HepG2 (cell line): ENCODE data around the gene RGS19. TPM values are rescaled to one million over a fixed set of nuclear protein-coding genes. Genes with fewer than 3 reads are reported as not detected.

Experiments used
- JUNB ChIP-seq: sonication (generic); formaldehyde crosslinking; IDR thresholded peaks from 2 replicates; pipeline ENCODE4 v1.8.0; 2022; ENCODE audit warnings: missing genetic modification reagents, mild to moderate bottlenecking, borderline replicate concordance
- POLR2AphosphoS5 ChIP-seq: IDR thresholded peaks from 2 replicates; pipeline ENCODE4 v1.6.1; 2012; ENCODE audit warnings: low read depth, low read length
- POLR2G ChIP-seq: fragments of 200-400 bp; formaldehyde crosslinking; IDR thresholded peaks from 2 replicates; pipeline ENCODE4 v1.6.1; 2018; ENCODE audit warnings: mild to moderate bottlenecking, low read depth, low read length, moderate library complexity
- SALL2 ChIP-seq: sonication (generic); formaldehyde crosslinking; IDR thresholded peaks from 2 replicates; pipeline ENCODE4 v1.8.1; 2023; ENCODE audit warnings: mild to moderate bottlenecking, missing genetic modification reagents, inconsistent platforms
- SMAD1 ChIP-seq: sonication (generic); formaldehyde crosslinking; IDR thresholded peaks from 2 replicates; pipeline ENCODE4 v1.4.0; 2020; ENCODE audit warnings: missing genetic modification reagents, low read depth, mild to moderate bottlenecking, borderline replicate concordance
- SRSF4 ChIP-seq: fragments of 200-400 bp; formaldehyde crosslinking; IDR thresholded peaks from one replicate; pipeline ENCODE4 v1.6.1; 2018; ENCODE audit warnings: mild to moderate bottlenecking, low read depth, low read length, moderate library complexity; ENCODE audit not compliant: poor library complexity, severe bottlenecking
- SRSF9 ChIP-seq: fragments of 200-400 bp; formaldehyde crosslinking; IDR thresholded peaks from 2 replicates; pipeline ENCODE4 v1.6.1; 2018; ENCODE audit warnings: borderline replicate concordance, mild to moderate bottlenecking, low read depth, low read length; ENCODE audit not compliant: insufficient read depth, poor library complexity, severe bottlenecking
- ZNF430 ChIP-seq: sonication (generic); formaldehyde crosslinking; IDR thresholded peaks from 2 replicates; pipeline ENCODE4 v1.9.0; 2021; ENCODE audit warnings: mild to moderate bottlenecking, missing genetic modification reagents
- ZNF484 ChIP-seq: sonication (generic); formaldehyde crosslinking; IDR thresholded peaks from 2 replicates; pipeline ENCODE4 v1.5.1; 2020; ENCODE audit warnings: mild to moderate bottlenecking, low read depth, missing genetic modification reagents, borderline replicate concordance
- ZNF530 ChIP-seq: sonication (generic); formaldehyde crosslinking; IDR thresholded peaks from 2 replicates; pipeline ENCODE4 v1.5.0; 2020; ENCODE audit warnings: low read depth, mild to moderate bottlenecking, missing genetic modification reagents
- ZSCAN12 ChIP-seq: sonication (generic); formaldehyde crosslinking; IDR thresholded peaks from 2 replicates; pipeline ENCODE4 v1.9.0; 2021; ENCODE audit warnings: mild to moderate bottlenecking, missing genetic modification reagents
- polyA plus RNA-seq, 8 experiments: library from polyadenylated mRNA; depleted of rRNA in 3 of 8; stranded (reverse) in 7 of 8; unstranded in 1 of 8; fragments of >200 nt; fragmentation: Illumina TruSeq in 4 of 8; extraction: Trizol in 4 of 8; gene quantifications; 2 replicates each; pipeline versions ENCODE4 v1.2.1 to v1.2.3, GENCODE V29; 2011 to 2016; ENCODE audit warnings: low read depth in 4 of 8, missing spikeins in 1 of 8, mixed read lengths in 1 of 8; ENCODE audit not compliant: insufficient read depth in 1 of 8
- total RNA-seq, 5 experiments: library from RNA; depleted of rRNA; stranded (reverse); fragments of >200 nt; fragmentation: Illumina TruSeq; extraction: Trizol; gene quantifications; 2 replicates each; pipeline ENCODE4 v1.2.3, GENCODE V29; 2016; ENCODE audit warnings: low read depth in 1 of 5
- TF ChIP-seq, protein P1 (sequence below): sonication (generic); formaldehyde crosslinking; IDR thresholded peaks from 2 replicates; pipeline ENCODE4 v1.4.0; 2020; ENCODE audit warnings: missing genetic modification reagents, mild to moderate bottlenecking, borderline replicate concordance
- TF ChIP-seq, protein P2 (sequence below): sonication (generic); formaldehyde crosslinking; IDR thresholded peaks from 2 replicates; pipeline ENCODE4 v1.4.0; 2020; ENCODE audit warnings: mild to moderate bottlenecking, low read depth, missing genetic modification reagents
- TF ChIP-seq, protein P3 (sequence below): IDR thresholded peaks from 2 replicates; pipeline ENCODE4 v1.6.1; 2016; ENCODE audit warnings: missing compliant biosample characterization, missing genetic modification reagents, borderline replicate concordance
- TF ChIP-seq, protein P4 (sequence below): sonication (generic); formaldehyde crosslinking; IDR thresholded peaks from 2 replicates; pipeline ENCODE4 v1.4.0; 2020; ENCODE audit warnings: missing genetic modification reagents, borderline replicate concordance
- TF ChIP-seq, protein P5 (sequence below): sonication (generic); formaldehyde crosslinking; IDR thresholded peaks from 2 replicates; pipeline ENCODE4 v1.4.0; 2020; ENCODE audit warnings: missing genetic modification reagents
- TF ChIP-seq, protein P6 (sequence below): IDR thresholded peaks from 2 replicates; pipeline ENCODE4 v1.4.0; 2020; ENCODE audit warnings: mild to moderate bottlenecking, missing genetic modification reagents
- TF ChIP-seq, protein P7 (sequence below): sonication (generic); formaldehyde crosslinking; IDR thresholded peaks from 2 replicates; pipeline ENCODE4 v1.8.1; 2023; ENCODE audit warnings: mild to moderate bottlenecking, missing genetic modification reagents, borderline replicate concordance

RGS19 gene
- total and polyA plus RNA-seq, 2 of the 13 experiments (the other 11 are each of a cell fraction or from before 2014, with no cell fraction given), result 10.7 to 11.9 TPM

DNA sequence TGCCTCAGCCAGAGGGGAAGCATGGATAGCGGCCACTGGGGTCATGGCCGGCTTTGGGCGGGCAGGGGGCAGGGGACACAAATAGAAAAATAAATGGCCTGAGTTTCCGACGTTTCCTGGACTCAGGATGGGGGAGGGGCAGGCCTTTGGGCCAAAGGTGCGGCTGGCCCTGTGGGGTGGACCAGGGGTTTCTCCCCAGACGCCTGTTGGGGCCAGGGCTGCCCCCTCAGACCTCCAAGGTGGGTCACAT lies 22.8 kb downstream of the RGS19 start (continued):
- TF ChIP-seq, protein P1, sequence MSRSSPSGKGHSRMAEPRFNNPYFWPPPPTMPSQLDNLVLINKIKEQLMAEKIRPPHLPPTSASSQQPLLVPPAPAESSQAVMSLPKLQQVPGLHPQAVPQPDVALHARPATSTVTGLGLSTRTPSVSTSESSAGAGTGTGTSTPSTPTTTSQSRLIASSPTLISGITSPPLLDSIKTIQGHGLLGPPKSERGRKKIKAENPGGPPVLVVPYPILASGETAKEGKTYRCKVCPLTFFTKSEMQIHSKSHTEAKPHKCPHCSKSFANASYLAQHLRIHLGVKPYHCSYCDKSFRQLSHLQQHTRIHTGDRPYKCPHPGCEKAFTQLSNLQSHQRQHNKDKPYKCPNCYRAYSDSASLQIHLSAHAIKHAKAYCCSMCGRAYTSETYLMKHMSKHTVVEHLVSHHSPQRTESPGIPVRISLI, result no peak
- 0 out of 2 replicates have a peak, but pooled peaks have one; percentile 25 for TF ChIP-seq POLR2AphosphoS5
- TF ChIP-seq SRSF9, result no peak
- TF ChIP-seq, protein P2, sequence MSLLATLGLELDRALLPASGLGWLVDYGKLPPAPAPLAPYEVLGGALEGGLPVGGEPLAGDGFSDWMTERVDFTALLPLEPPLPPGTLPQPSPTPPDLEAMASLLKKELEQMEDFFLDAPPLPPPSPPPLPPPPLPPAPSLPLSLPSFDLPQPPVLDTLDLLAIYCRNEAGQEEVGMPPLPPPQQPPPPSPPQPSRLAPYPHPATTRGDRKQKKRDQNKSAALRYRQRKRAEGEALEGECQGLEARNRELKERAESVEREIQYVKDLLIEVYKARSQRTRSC (CRISPR knock-in tag), result peak; percentile 17; the same call in 1 of the 2 replicates
- peak; percentile 86 for TF ChIP-seq ZNF430
- TF ChIP-seq, protein P3, sequence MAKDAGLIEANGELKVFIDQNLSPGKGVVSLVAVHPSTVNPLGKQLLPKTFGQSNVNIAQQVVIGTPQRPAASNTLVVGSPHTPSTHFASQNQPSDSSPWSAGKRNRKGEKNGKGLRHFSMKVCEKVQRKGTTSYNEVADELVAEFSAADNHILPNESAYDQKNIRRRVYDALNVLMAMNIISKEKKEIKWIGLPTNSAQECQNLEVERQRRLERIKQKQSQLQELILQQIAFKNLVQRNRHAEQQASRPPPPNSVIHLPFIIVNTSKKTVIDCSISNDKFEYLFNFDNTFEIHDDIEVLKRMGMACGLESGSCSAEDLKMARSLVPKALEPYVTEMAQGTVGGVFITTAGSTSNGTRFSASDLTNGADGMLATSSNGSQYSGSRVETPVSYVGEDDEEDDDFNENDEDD, result no peak
- TF ChIP-seq ZNF530, result peak; percentile 3; the same call in 1 of the 2 replicates
- TF ChIP-seq, protein P4, sequence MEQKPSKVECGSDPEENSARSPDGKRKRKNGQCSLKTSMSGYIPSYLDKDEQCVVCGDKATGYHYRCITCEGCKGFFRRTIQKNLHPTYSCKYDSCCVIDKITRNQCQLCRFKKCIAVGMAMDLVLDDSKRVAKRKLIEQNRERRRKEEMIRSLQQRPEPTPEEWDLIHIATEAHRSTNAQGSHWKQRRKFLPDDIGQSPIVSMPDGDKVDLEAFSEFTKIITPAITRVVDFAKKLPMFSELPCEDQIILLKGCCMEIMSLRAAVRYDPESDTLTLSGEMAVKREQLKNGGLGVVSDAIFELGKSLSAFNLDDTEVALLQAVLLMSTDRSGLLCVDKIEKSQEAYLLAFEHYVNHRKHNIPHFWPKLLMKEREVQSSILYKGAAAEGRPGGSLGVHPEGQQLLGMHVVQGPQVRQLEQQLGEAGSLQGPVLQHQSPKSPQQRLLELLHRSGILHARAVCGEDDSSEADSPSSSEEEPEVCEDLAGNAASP (CRISPR knock-in tag), result peak; percentile 76; the same call in 1 of the 2 replicates
- no peak for TF ChIP-seq SRSF4
- 0 out of 2 replicates have a peak, but pooled peaks have one; percentile 18 for TF ChIP-seq ZSCAN12 (CRISPR knock-in tag)
- no peak for TF ChIP-seq SMAD1
- TF ChIP-seq, protein P5, sequence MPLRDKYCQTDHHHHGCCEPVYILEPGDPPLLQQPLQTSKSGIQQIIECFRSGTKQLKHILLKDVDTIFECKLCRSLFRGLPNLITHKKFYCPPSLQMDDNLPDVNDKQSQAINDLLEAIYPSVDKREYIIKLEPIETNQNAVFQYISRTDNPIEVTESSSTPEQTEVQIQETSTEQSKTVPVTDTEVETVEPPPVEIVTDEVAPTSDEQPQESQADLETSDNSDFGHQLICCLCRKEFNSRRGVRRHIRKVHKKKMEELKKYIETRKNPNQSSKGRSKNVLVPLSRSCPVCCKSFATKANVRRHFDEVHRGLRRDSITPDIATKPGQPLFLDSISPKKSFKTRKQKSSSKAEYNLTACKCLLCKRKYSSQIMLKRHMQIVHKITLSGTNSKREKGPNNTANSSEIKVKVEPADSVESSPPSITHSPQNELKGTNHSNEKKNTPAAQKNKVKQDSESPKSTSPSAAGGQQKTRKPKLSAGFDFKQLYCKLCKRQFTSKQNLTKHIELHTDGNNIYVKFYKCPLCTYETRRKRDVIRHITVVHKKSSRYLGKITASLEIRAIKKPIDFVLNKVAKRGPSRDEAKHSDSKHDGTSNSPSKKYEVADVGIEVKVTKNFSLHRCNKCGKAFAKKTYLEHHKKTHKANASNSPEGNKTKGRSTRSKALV (CRISPR knock-in tag), result no peak
- TF ChIP-seq ZNF484 (CRISPR knock-in tag), result no peak
- TF ChIP-seq, protein P6, sequence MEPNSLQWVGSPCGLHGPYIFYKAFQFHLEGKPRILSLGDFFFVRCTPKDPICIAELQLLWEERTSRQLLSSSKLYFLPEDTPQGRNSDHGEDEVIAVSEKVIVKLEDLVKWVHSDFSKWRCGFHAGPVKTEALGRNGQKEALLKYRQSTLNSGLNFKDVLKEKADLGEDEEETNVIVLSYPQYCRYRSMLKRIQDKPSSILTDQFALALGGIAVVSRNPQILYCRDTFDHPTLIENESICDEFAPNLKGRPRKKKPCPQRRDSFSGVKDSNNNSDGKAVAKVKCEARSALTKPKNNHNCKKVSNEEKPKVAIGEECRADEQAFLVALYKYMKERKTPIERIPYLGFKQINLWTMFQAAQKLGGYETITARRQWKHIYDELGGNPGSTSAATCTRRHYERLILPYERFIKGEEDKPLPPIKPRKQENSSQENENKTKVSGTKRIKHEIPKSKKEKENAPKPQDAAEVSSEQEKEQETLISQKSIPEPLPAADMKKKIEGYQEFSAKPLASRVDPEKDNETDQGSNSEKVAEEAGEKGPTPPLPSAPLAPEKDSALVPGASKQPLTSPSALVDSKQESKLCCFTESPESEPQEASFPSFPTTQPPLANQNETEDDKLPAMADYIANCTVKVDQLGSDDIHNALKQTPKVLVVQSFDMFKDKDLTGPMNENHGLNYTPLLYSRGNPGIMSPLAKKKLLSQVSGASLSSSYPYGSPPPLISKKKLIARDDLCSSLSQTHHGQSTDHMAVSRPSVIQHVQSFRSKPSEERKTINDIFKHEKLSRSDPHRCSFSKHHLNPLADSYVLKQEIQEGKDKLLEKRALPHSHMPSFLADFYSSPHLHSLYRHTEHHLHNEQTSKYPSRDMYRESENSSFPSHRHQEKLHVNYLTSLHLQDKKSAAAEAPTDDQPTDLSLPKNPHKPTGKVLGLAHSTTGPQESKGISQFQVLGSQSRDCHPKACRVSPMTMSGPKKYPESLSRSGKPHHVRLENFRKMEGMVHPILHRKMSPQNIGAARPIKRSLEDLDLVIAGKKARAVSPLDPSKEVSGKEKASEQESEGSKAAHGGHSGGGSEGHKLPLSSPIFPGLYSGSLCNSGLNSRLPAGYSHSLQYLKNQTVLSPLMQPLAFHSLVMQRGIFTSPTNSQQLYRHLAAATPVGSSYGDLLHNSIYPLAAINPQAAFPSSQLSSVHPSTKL, result peak; percentile 45
- no peak for TF ChIP-seq JUNB (CRISPR knock-in tag)
- 0 out of 2 replicates have a peak, but pooled peaks have one; percentile 4 for TF ChIP-seq SALL2 (CRISPR knock-in tag)
- TF ChIP-seq POLR2G, result no peak
- TF ChIP-seq, protein P7, sequence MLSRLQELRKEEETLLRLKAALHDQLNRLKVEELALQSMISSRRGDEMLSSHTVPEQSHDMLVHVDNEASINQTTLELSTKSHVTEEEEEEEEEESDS (CRISPR knock-in tag), result 0 out of 2 replicates have a peak, but pooled peaks have one; percentile 26
